Body of pancreas (tissue), 4 donors: ENCODE data around the gene YWHAB. TPM values are rescaled to one million over a fixed set of nuclear protein-coding genes. Genes with fewer than 3 reads are reported as not detected.

Source experiments
- ATAC-seq: fragments of 150-250 bp; one replicate; pipeline ENCODE4 v1.9.1; 2016
- DNase-seq, 4 donors: peaks; one replicate each; pipeline ENCODE4 v3.0.0-alpha.2; 2019
- H3K27ac ChIP-seq, 4 donors: fragments of 200-600 bp; sonication (generic); 1 replicate in 3 of 4; 2 replicates in 1 of 4; pipeline versions ENCODE4 v1.5.1 to v1.6.1; 2016 to 2019; ENCODE audit warnings: mild to moderate bottlenecking in 1 of 4, mixed read lengths in 1 of 4, moderate library complexity in 1 of 4
- H3K27me3 ChIP-seq, 2 donors: fragments of 200-600 bp; sonication (generic); one replicate each; pipeline ENCODE4 v1.6.0; 2016; ENCODE audit warnings: mild to moderate bottlenecking in 1 of 2
- H3K36me3 ChIP-seq, 2 donors: fragments of 200-600 bp; sonication (generic); replicated peaks in 1 of 2; 2 replicates each; pipeline ENCODE4 v1.5.1; 2016; ENCODE audit warnings: low read depth in 2 of 2; ENCODE audit not compliant: insufficient read depth in 1 of 2
- H3K4me1 ChIP-seq: fragments of 200-600 bp; sonication (generic); one replicate; pipeline ENCODE4 v1.6.0; 2016
- H3K4me3 ChIP-seq, 2 donors: fragments of 200-600 bp; sonication (generic); 1 replicate in 1 of 2; 2 replicates in 1 of 2; pipeline ENCODE4 v1.5.1; 2016 to 2019
- H3K9me3 ChIP-seq, 3 donors: fragments of 200-600 bp; sonication (generic); 1 replicate in 2 of 3; 2 replicates in 1 of 3; pipeline ENCODE4 v1.5.1; 2016
- POLR2A ChIP-seq, 3 donors: fragments of 450-650 bp; IDR thresholded peaks; one replicate each; pipeline ENCODE4 v1.6.1; 2016; ENCODE audit warnings: antibody characterized with exemption in 3 of 3, mild to moderate bottlenecking in 2 of 3
- WGBS, 2 donors: methylation state at CpG; one replicate each; pipeline ENCODE4 v1.1.5; 2017; 5-methylcytosine and 5-hydroxymethylcytosine counted together
- intact Hi-C: fragments of 100-400 bp; cut with DNase I; formaldehyde crosslinking; loops from one replicate; pipeline ENCODE4 v1.15.1; 2023
- total RNA-seq, 2 donors: library from RNA; depleted of rRNA; stranded (reverse); fragments of >200 nt; gene quantifications; one replicate each; pipeline ENCODE4 v1.1.0, GENCODE V29; 2016
- TF ChIP-seq, protein P1 (sequence below), 7 experiments: fragments of 450-650 bp in 4 of 7; fragments of 200-600 bp in 3 of 7; sonication (generic) in 3 of 7; IDR thresholded peaks; one replicate each; pipeline ENCODE4 v1.5.1; 2016 to 2019; ENCODE audit warnings: antibody characterized with exemption in 7 of 7

Gene YWHAB
- total RNA-seq, 2 donors from 2014 or later = 49.3 to 64.9 TPM

- intact Hi-C loops = no loop called here
- peaks cover 0 to under 1% of the 10 kb centered on the region in 2 donors for H3K36me3 ChIP-seq
- H3K4me1 ChIP-seq = no peaks in the 10 kb centered on the region
- no peak overlapping the region for H3K4me3 ChIP-seq
- no peaks in the 10 kb centered on the region for H3K9me3 ChIP-seq
- no peak for TF ChIP-seq POLR2A (IDR thresholded peaks at IDR 0.05)
- TF ChIP-seq, protein P1, sequence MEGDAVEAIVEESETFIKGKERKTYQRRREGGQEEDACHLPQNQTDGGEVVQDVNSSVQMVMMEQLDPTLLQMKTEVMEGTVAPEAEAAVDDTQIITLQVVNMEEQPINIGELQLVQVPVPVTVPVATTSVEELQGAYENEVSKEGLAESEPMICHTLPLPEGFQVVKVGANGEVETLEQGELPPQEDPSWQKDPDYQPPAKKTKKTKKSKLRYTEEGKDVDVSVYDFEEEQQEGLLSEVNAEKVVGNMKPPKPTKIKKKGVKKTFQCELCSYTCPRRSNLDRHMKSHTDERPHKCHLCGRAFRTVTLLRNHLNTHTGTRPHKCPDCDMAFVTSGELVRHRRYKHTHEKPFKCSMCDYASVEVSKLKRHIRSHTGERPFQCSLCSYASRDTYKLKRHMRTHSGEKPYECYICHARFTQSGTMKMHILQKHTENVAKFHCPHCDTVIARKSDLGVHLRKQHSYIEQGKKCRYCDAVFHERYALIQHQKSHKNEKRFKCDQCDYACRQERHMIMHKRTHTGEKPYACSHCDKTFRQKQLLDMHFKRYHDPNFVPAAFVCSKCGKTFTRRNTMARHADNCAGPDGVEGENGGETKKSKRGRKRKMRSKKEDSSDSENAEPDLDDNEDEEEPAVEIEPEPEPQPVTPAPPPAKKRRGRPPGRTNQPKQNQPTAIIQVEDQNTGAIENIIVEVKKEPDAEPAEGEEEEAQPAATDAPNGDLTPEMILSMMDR (IDR thresholded peaks at IDR 0.05) = no peak
- ATAC-seq = no peak
- no peak for DNase-seq
- 89 to 94% methylated on average over 2 to 8 of the region's 8 CpGs for WGBS, 2 donors
- no peaks in the 10 kb centered on the region for H3K27me3 ChIP-seq
- no peak overlapping the region for H3K27ac ChIP-seq
These were observed 47.4 kb downstream of the YWHAB start for GRCh38 chr20:44932916-44933315.

- no peak for DNase-seq
These were observed 51.0 kb downstream of the YWHAB start for GRCh38 chr20:44936510-44936909.

DNA sequence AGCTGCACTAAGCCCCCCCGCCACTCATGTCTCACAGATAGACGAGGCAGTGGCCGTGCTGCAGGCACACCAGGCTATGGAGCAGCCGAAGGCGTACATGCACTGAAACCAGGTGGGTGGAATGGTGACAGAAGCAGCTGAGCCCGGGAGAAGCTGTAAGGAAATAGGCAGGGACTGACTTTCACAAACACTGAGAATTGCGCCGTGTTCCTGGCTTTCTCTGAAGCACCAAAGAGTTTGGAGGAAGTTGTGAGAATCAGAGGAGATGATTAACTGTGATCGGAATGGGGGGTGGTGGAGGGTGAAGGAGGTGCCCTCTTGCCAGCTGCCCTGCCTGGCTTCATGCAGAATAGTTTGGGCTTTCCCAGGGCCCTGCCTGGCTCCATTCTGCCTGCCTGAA lies 53.1 kb downstream of the YWHAB start:
- no peaks in the 10 kb centered on the region for H3K4me1 ChIP-seq
- DNase-seq = no peak
- 79 to 83% methylated on average over 9 of the region's 9 CpGs for whole genome bisulfite sequencing, 2 donors

More at GRCh38 chr20:44936510-44936909, 51.0 kb downstream of the YWHAB start:
- WGBS, 2 donors = 74 to 85% methylated on average over 10 of the region's 10 CpGs
- no peak for ATAC-seq
- H3K9me3 ChIP-seq = no peaks in the 10 kb centered on the region
- TF ChIP-seq, protein P1 (IDR thresholded peaks at IDR 0.05) = no peak
- no peak for TF ChIP-seq POLR2A (IDR thresholded peaks at IDR 0.05)
- H3K4me1 ChIP-seq = no peaks in the 10 kb centered on the region
- H3K36me3 ChIP-seq = peaks cover 0 to 3% of the 10 kb centered on the region in 2 donors
- no peaks in the 10 kb centered on the region for H3K27me3 ChIP-seq
- intact Hi-C loops = no loop called here
- no peak overlapping the region for H3K4me3 ChIP-seq
- H3K27ac ChIP-seq = no peak overlapping the region

GRCh38 chr20:44941120-44941691 lies 55.7 kb downstream of the YWHAB start:
- ATAC-seq (no peak), DNase-seq (no peak)
- intact Hi-C loops = no loop called here
- Histone ChIP-seq H3K4me1 (no peaks in the 10 kb centered on the region), H3K36me3 (peaks cover 0 to 16% of the 10 kb centered on the region in 2 donors), H3K27me3 (no peaks in the 10 kb centered on the region), H3K27ac (no peak overlapping the region), H3K9me3 (no peaks in the 10 kb centered on the region), H3K4me3 (no peak overlapping the region)
- WGBS, 2 donors = 83 to 88% methylated on average over 6 to 7 of the region's 7 CpGs
- no peak for TF ChIP-seq POLR2A (IDR thresholded peaks at IDR 0.05)
- TF ChIP-seq, protein P1 (IDR thresholded peaks at IDR 0.05) = no peak

More for the DNA sequence above, 53.1 kb downstream of the YWHAB start:
- Histone ChIP-seq H3K9me3 (no peaks in the 10 kb centered on the region), H3K4me3 (no peak overlapping the region), H3K27ac (no peak overlapping the region), H3K36me3 (peaks cover 0 to 16% of the 10 kb centered on the region in 2 donors), H3K27me3 (no peaks in the 10 kb centered on the region)
- intact Hi-C loops = no loop called here
- no peak for ATAC-seq
- TF ChIP-seq, protein P1 (IDR thresholded peaks at IDR 0.05) = no peak
- no peak for TF ChIP-seq POLR2A (IDR thresholded peaks at IDR 0.05)
